T-cell (primary cell): ENCODE results near the gene TCEA3. TPM values are rescaled to one million over a fixed set of nuclear protein-coding genes. Genes with fewer than 3 reads are reported as not detected.

Experiments used
- ATAC-seq, 4 experiments: fragments of 200-7000 bp in 3 of 4; fragments of 150-1000 bp in 1 of 4; cut with Tn5 transposase; replicated peaks in 1 of 4; 1 replicate in 3 of 4; 2 replicates in 1 of 4; pipeline ENCODE4 v1.10.0; 2021; ENCODE audit warnings: moderate library complexity in 3 of 4, mild to moderate bottlenecking in 2 of 4, moderate number of reproducible peaks in 1 of 4
- CTCF ChIA-PET, 2 donors: fragments of 300-600 bp; sonication (Branson Sonifier 250); formaldehyde crosslinking; loops; one replicate each; lab custom pipeline; 2022; ENCODE audit warnings: antibody characterized with exemption in 2 of 2; lab: Charles Lee
- POLR2A ChIA-PET, 2 donors: fragments of 300-600 bp; sonication (Branson Sonifier 250); formaldehyde crosslinking; loops; one replicate each; lab custom pipeline; 2022; ENCODE audit warnings: antibody characterized with exemption in 2 of 2; lab: Charles Lee
- DNase-seq, 35 experiments: peaks; one replicate each; pipeline versions ENCODE4 v3.0.0 to v3.0.0-alpha.2; 2013 to 2023
- H3K27ac ChIP-seq: one replicate; pipeline ENCODE4 v1.5.1; 2013; ENCODE audit warnings: low read length
- H3K27me3 ChIP-seq, 2 experiments: replicated peaks in 1 of 2; 1 replicate in 1 of 2; 2 replicates in 1 of 2; pipeline versions ENCODE4 v1.6.1 to v1.7.0; 2013; ENCODE audit warnings: low read length in 1 of 2, mixed read lengths in 1 of 2; ENCODE audit not compliant: control insufficient read depth in 2 of 2, insufficient read depth in 2 of 2; ENCODE audit errors: extremely low read depth in 1 of 2
- H3K36me3 ChIP-seq, 2 donors: 1 replicate in 1 of 2; 2 replicates in 1 of 2; pipeline versions ENCODE4 v1.6.1 to v1.7.0; 2013; ENCODE audit warnings: low read length in 1 of 2; ENCODE audit not compliant: control insufficient read depth in 2 of 2, insufficient read depth in 1 of 2; ENCODE audit errors: extremely low read depth in 1 of 2
- H3K4me1 ChIP-seq, 2 experiments: 1 replicate in 1 of 2; 2 replicates in 1 of 2; pipeline versions ENCODE4 v1.6.1 to v1.7.0; 2013; ENCODE audit warnings: low read length in 2 of 2, mixed read lengths in 1 of 2; ENCODE audit not compliant: insufficient read depth in 2 of 2, control insufficient read depth in 1 of 2; ENCODE audit errors: extremely low read depth in 1 of 2
- H3K4me3 ChIP-seq, 2 donors: 1 replicate in 1 of 2; 2 replicates in 1 of 2; pipeline versions ENCODE4 v1.5.1 to v1.7.0; 2013; ENCODE audit warnings: mild to moderate bottlenecking in 2 of 2, low read length in 1 of 2, moderate library complexity in 1 of 2; ENCODE audit not compliant: control insufficient read depth in 1 of 2; ENCODE audit errors: extremely low read depth in 1 of 2
- H3K9me3 ChIP-seq: 2 replicates; pipeline ENCODE4 v1.7.0; 2013
- H3K27ac Mint-ChIP-seq, 2 donors: one replicate each; pipeline ENCODE4 v1.8.0; 2020 to 2021; ENCODE audit warnings: mild to moderate bottlenecking in 2 of 2, mixed read lengths in 2 of 2
- H3K27me3 Mint-ChIP-seq, 2 donors: one replicate each; pipeline ENCODE4 v1.8.0; 2021 to 2022; ENCODE audit warnings: mixed read lengths in 2 of 2
- H3K36me3 Mint-ChIP-seq: one replicate; pipeline ENCODE4 v1.8.0; 2021; ENCODE audit warnings: mixed read lengths
- H3K4me1 Mint-ChIP-seq, 3 donors: one replicate each; pipeline ENCODE4 v1.8.0; 2020 to 2022; ENCODE audit warnings: mixed read lengths in 3 of 3, mild to moderate bottlenecking in 1 of 3
- H3K4me3 Mint-ChIP-seq, 3 donors: one replicate each; pipeline ENCODE4 v1.8.0; 2020 to 2022; ENCODE audit warnings: mild to moderate bottlenecking in 3 of 3, mixed read lengths in 3 of 3, moderate library complexity in 3 of 3
- H3K9me3 Mint-ChIP-seq, 3 donors: one replicate each; pipeline ENCODE4 v1.8.0; 2020 to 2022; ENCODE audit warnings: mixed read lengths in 3 of 3
- WGBS: methylation state at CpG from one replicate; pipeline ENCODE4 v1.1.5; 2013; ENCODE audit warnings: missing lambda C conversion rate; ENCODE audit not compliant: insufficient coverage; 5-methylcytosine and 5-hydroxymethylcytosine counted together
- total RNA-seq, 35 experiments: library from RNA in 6 of 35; stranded (reverse) in 6 of 35; fragments of 120-200 nt in 1 of 35; gene quantifications; one replicate each; pipeline versions ENCODE4 v1.2.1 to v1.2.4 and lab custom pipeline; 2013 to 2026

The TCEA3 gene
- total RNA-seq, 5 donors from 2014 or later (not counting 1 experiment from before 2014, with no cell fraction given): 16.1 to 39.9 (median 32.4) TPM

GRCh38 chr1:23395154-23395724, 29.3 kb downstream of the TCEA3 start:
- Histone ChIP-seq H3K4me1 (no peaks in the 10 kb centered on the region), H3K27me3 (no peaks in the 10 kb centered on the region), H3K36me3 (peaks cover 3% of the 10 kb centered on the region in 2 donors), H3K9me3 (no peaks in the 10 kb centered on the region), H3K27ac (no peak overlapping the region), H3K4me3 (no peak overlapping the region)
- Mint-ChIP-seq H3K9me3 (no peaks in the 10 kb centered on the region), H3K36me3 (peaks cover 22% of the 10 kb centered on the region), H3K27ac (no peak overlapping the region), H3K4me3 (no peak overlapping the region), H3K27me3 (no peaks in the 10 kb centered on the region), H3K4me1 (no peaks in the 10 kb centered on the region)
- no peak for DNase-seq
- WGBS: 67% methylated on average over 4 of the region's 8 CpGs
- POLR2A ChIA-PET: no interaction called here
- CTCF ChIA-PET: interaction anchor here in 1 of 2 donors (0.7 kb wide), 1 partner anchor 187 kb away, joined by 6 read pairs; no protein-coding TSS in a partner anchor
- no peak for ATAC-seq

GRCh38 chr1:23394684-23395083, 29.9 kb downstream of the TCEA3 start:
- no peaks in the 10 kb centered on the region for H3K9me3 Mint-ChIP-seq
- no peaks in the 10 kb centered on the region for H3K27me3 Mint-ChIP-seq
- H3K4me3 Mint-ChIP-seq: no peak overlapping the region
- H3K4me1 Mint-ChIP-seq: no peaks in the 10 kb centered on the region
- Histone ChIP-seq H3K27me3 (no peaks in the 10 kb centered on the region), H3K36me3 (peaks cover 3% of the 10 kb centered on the region in 2 donors), H3K4me1 (no peaks in the 10 kb centered on the region), H3K4me3 (no peak overlapping the region), H3K9me3 (no peaks in the 10 kb centered on the region), H3K27ac (no peak overlapping the region)
- ChIA-PET POLR2A (no interaction called here), CTCF (interaction anchor here in 1 of 2 donors (0.5 kb wide), 1 partner anchor 12 kb away, joined by 3 read pairs; no protein-coding TSS in a partner anchor)
- H3K36me3 Mint-ChIP-seq: peaks cover 22% of the 10 kb centered on the region
- no peak overlapping the region for H3K27ac Mint-ChIP-seq
- 83% methylated on average over 4 of the region's 7 CpGs for WGBS
- DNase-seq (no peak), ATAC-seq (no peak)

GRCh38 chr1:23394181-23394580, 30.4 kb downstream of the TCEA3 start:
- Mint-ChIP-seq H3K9me3 (no peaks in the 10 kb centered on the region), H3K27me3 (no peaks in the 10 kb centered on the region), H3K4me1 (no peaks in the 10 kb centered on the region), H3K4me3 (no peak overlapping the region), H3K36me3 (peaks cover 19% of the 10 kb centered on the region), H3K27ac (no peak overlapping the region)
- ChIA-PET CTCF (interaction anchor here in 1 of 2 donors (0.5 kb wide), 1 partner anchor 11 kb away, joined by 3 read pairs; no protein-coding TSS in a partner anchor), POLR2A (no interaction called here)
- DNase-seq (no peak), ATAC-seq (no peak)
- Histone ChIP-seq H3K27me3 (no peaks in the 10 kb centered on the region), H3K4me1 (no peaks in the 10 kb centered on the region), H3K27ac (no peak overlapping the region), H3K9me3 (no peaks in the 10 kb centered on the region), H3K36me3 (peaks cover 3% of the 10 kb centered on the region in 2 donors), H3K4me3 (no peak overlapping the region)
- 83% methylated on average over 2 of the region's 4 CpGs for WGBS

DNA sequence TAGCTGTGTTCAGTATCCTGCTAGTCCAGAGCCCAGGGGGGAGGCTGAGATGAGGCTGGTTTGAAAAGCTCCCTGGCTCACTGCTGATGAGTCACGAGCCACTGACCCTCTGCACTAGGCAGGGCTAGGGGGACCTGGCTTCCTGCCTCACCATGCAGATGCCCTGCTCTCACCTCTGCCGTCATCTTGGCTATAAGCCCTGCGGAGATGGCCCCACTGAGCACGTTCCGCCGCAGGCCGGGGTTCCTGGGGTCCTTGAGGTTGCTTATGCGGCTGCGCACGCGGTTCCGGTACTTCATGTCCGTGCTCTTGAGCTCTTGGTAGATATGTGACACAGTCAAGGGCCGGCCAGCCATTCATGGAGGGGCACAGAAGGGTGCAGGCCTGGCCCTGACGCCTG, 30.8 kb downstream of the TCEA3 start:
- no peak overlapping the region for H3K27ac ChIP-seq
- H3K36me3 ChIP-seq: peaks cover 3% of the 10 kb centered on the region in 2 donors
- no peaks in the 10 kb centered on the region for H3K4me1 ChIP-seq
- no peak overlapping the region for H3K27ac Mint-ChIP-seq
- H3K9me3 Mint-ChIP-seq: no peaks in the 10 kb centered on the region
- H3K4me3 ChIP-seq: no peak overlapping the region
- no peak overlapping the region for H3K4me3 Mint-ChIP-seq
- ATAC-seq (no peak), DNase-seq (no peak)
- no peaks in the 10 kb centered on the region for H3K27me3 ChIP-seq
- H3K36me3 Mint-ChIP-seq: peaks cover 19% of the 10 kb centered on the region
- 88% methylated on average over 14 of the region's 15 CpGs for WGBS
- ChIA-PET CTCF (no interaction called here), POLR2A (no interaction called here)
- H3K4me1 Mint-ChIP-seq: no peaks in the 10 kb centered on the region
- H3K9me3 ChIP-seq: no peaks in the 10 kb centered on the region
- no peaks in the 10 kb centered on the region for H3K27me3 Mint-ChIP-seq

- CTCF ChIA-PET: no interaction called here
- no peak overlapping the region for H3K4me3 Mint-ChIP-seq
- 75% methylated on average over 1 of the region's 2 CpGs for WGBS
These were observed 32.3 kb downstream of the TCEA3 start for GRCh38 chr1:23392125-23392855.

DNA sequence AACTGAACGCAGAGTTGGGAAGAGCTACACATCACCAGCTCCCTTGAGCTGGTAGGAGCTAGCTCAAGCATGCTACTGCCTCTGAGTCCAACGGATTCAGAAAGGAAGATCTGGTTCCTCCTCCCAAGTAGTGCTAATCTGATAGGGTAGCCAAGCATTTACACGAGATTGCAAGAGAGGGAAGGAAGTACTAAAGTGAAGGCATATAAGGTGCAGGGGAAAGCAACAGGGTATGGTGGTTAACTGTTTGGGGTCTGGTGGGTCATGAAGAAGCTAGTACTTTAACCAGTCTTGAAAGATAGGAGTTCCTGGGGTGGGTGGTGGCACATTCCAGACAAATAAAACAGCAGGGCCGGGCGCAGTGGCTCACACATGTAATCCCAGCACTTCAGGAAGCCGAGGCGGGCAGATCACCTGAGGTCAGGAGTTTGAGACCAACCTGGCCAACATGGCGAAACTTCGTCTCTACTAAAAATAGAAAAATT, 34.7 kb downstream of the TCEA3 start:
- H3K27ac Mint-ChIP-seq: no peak overlapping the region
- CTCF ChIA-PET: interaction anchor here in 1 of 2 donors (0.7 kb wide), 1 partner anchor 13 kb away, joined by 3 read pairs; no protein-coding TSS in a partner anchor
- peaks cover 6% of the 10 kb centered on the region for H3K36me3 Mint-ChIP-seq
- Histone ChIP-seq H3K4me3 (no peak overlapping the region), H3K4me1 (no peaks in the 10 kb centered on the region), H3K27ac (no peak overlapping the region), H3K9me3 (no peaks in the 10 kb centered on the region), H3K27me3 (no peaks in the 10 kb centered on the region), H3K36me3 (peaks cover 0 to 3% of the 10 kb centered on the region in 2 donors)
- no peak overlapping the region for H3K4me3 Mint-ChIP-seq
- H3K27me3 Mint-ChIP-seq: no peaks in the 10 kb centered on the region
- DNase-seq (no peak), ATAC-seq (no peak)
- POLR2A ChIA-PET: interaction anchor here in 1 of 2 donors (0.6 kb wide), 1 partner anchor 258 kb away, joined by 3 read pairs; no protein-coding TSS in a partner anchor
- WGBS: 67% methylated on average over 7 of the region's 9 CpGs
- H3K4me1 Mint-ChIP-seq: no peaks in the 10 kb centered on the region
- H3K9me3 Mint-ChIP-seq: no peaks in the 10 kb centered on the region

More at GRCh38 chr1:23392125-23392855, 32.3 kb downstream of the TCEA3 start:
- Histone ChIP-seq H3K4me1 (no peaks in the 10 kb centered on the region), H3K36me3 (peaks cover 3% of the 10 kb centered on the region in 2 donors), H3K27me3 (no peaks in the 10 kb centered on the region), H3K9me3 (no peaks in the 10 kb centered on the region), H3K27ac (no peak overlapping the region), H3K4me3 (no peak overlapping the region)
- DNase-seq: no peak
- POLR2A ChIA-PET: no interaction called here
- no peaks in the 10 kb centered on the region for H3K4me1 Mint-ChIP-seq
- no peak for ATAC-seq
- H3K27me3 Mint-ChIP-seq: no peaks in the 10 kb centered on the region
- no peaks in the 10 kb centered on the region for H3K9me3 Mint-ChIP-seq
- H3K36me3 Mint-ChIP-seq: peaks cover 12% of the 10 kb centered on the region
- H3K27ac Mint-ChIP-seq: no peak overlapping the region
